HS-5 (cell line): ENCODE data around the gene IFITM10.
A peak's percentile ranks its signal among the peaks of the same experiment; 100 is the strongest.

Source experiments
- DNase-seq: peaks from one replicate; pipeline ENCODE4 v3.0.0-alpha.2; 2012; ENCODE audit warnings: low read depth

IFITM10 gene

GRCh38 chr11:1707751-1708150 lies 42.6 kb downstream of the IFITM10 start:
- no peak for DNase-seq

GRCh38 chr11:1706634-1707400 lies 43.6 kb downstream of the IFITM10 start:
- no peak for DNase-seq

DNA sequence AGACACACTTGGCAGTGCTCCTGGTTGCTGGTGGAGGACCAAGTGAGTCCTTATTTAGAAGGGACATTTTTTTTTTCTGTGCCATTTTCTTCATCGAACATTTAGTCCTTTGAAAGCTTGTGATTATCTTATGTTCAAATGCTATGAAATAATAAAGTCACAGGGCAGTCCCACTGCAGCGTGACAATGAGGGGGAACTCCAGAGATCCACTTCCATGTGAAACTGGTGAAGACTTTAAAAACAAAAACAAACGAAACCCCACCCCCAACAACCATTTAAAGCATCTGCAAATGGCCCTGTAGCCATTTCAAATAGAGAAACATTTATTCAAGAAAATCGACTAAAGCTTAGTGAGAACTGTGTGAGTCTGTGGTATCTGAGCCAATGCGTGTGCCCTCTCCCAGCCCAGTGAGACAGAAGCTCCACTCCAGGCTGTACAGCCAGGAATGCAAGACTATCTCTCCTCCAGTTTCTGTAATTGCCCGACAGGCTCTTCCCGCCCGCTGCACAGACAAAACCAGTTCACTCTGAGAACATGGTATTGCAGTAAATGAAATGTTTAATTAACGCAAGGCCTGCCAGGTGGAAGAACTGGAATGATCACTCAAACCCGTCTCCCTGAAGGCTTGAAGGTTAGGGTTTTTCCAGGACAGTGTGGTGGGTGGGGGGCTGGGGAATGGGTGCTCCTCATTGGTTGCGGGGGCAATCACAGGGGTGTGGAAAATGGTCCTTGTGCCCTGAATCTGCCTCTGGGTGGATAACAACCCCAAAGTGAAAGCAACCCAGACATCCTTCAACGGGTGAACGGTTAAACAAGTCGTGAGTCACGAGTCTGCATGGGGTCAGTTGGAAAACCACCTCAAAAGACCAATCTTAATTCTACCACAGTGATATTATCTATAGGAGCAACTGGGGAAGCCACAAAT lies 45.0 kb downstream of the IFITM10 start:
- DNase-seq = no peak

DNA sequence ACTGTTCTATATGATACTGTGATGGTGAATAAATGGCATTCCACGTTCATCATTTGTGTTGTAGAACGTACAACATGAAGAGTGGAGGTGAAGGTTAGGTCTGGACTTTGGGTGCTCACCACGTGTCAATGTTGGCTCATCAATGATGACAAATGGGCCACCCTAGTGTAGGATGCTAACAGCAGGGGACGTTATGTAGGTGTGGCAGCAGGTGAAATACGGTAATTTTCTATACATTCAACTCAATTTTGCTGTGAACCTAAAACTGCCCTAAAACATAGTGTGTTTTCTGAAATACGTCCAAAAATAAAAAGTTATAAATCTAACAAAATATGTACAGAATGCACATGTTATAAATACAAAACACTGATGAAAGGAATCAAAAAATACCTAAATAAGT lies 47.2 kb downstream of the IFITM10 start:
- DNase-seq = no peak

DNA sequence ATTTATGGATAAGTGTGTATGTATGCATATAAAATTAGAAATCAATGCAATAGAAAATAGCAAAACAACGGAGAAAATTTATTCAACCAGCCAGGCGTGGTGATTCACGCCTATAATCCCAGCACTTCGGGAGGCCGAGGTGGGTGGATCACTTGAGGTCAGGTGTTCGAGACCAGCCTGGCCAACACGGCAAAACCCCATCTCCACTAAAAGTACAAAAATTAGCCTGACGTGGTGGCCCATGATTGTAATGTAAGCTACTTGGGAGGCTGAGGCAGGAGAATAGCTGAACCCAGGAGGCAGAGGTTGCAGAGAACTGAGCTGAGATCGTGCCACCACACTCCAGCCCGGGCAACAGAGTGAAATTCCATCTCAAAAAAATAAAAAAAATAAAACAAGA lies 47.9 kb downstream of the IFITM10 start:
- no peak for DNase-seq

GRCh38 chr11:1701091-1701807 lies 49.1 kb downstream of the IFITM10 start:
- no peak for DNase-seq

- no peak for DNase-seq
Observed at GRCh38 chr11:1699771-1700170, 50.6 kb downstream of the IFITM10 start.

DNA sequence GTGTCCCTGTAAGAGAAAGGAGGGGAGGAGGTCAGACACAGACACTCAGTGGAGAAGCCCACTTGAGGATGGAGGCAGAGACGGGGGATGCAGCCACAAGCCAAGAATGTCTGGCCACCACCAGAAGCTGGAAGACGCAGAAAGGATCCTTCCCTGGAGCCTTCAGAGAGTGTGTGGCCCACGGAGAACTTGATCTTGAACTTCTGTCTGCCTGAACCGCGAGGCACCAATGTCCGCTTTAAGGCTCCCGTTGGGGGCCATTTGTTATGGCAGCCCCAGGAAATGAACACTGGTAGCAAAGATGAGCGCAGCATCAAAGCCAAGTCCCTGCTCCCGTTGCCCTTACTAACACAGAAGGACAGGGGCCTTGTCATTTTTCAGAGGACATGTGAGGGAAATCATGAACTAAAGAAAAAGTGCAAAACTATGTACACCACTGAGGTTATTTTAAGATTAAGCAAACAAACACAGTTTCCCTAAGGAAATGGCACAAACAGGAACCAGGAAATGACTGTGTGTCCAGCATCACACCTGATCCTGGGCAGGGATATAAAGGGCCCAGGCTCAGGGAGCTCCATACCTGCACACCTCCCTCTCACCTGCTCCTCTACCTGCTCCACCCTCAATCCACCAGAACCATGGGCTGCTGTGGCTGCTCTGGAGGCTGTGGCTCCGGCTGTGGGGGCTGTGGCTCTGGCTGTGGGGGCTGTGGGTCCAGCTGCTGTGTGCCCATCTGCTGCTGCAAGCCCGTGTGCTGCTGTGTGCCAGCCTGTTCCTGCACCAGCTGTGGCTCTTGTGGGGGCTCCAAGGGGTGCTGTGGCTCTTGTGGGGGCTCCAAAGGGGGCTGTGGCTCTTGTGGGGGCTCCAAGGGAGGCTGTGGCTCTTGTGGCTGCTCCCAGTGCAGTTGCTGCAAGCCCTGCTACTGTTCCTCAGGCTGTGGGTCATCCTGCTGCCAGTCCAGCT lies 53.5 kb downstream of the IFITM10 start, which contains the start of gene KRTAP5-6:
Gene KRTAP5-6 (plus strand): TSS at position 588 of the 963 bp plus-strand sequence. CDS start 51 bp downstream, at position 639.
- no peak for DNase-seq

DNA sequence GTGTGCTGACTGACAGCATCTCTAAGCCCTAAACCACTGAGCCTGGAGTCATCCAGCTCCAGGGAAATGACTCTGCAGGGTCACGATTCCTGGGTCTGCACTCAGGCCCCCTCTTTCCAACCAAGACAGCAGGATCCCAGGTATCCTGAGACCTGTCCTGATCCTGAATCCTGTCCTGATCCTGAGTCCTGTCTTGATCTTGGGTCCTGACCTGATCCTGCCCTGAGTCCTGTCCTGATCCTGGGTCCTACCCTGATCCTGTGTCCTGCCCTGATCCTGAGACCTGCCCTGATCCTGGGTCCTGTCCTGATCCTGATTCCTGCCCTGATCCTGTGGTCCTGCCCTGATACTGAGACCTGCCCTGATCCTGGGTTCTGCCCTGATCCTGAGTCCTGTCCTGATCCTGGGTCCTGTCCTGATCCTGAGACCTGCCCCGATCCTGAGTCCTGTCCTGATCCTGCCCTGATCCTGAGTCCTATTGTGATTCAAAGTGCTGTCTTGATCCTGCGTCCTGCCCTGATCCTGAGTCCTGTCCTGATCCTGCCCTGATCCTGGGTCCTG lies 54.8 kb downstream of the IFITM10 start:
- DNase-seq = no peak

DNA sequence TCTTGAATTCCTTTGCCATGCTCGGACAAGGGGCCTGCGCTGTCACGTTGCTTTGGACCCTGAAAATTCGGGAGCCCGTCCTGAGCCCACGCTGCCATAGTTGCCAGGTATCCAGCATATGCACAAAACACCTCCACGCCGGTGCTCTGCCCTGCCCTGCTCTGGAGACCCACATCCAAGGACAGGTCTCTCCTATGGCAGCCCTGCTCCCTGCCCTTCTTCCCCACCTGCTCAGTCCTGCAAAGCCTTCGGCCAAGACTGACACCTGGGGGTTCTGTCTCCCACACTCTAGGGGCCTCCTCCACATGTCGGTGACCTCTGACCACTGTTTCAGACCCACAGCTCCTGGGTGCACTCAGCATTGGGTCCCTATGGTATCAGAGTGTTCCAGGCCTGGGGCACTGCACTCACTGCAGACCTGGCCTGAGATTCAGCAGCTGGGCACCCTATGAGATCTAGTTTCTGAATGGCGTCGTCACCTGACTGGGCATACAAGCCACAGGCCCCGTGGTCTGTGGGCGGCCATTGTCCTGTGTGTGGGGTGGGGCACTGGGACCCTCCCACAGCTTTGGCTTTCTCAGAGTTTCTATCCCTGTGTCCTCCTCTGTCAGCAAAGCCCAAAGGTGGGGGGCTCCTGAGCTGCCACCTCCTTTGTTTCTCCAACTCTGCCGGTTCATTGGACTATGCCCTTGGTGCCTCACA lies 55.4 kb downstream of the IFITM10 start:
- DNase-seq = no peak

- peak; percentile 19 for DNase-seq
Observed at GRCh38 chr11:1694064-1694845, 56.1 kb downstream of the IFITM10 start.

- peak; percentile 22 for DNase-seq
Observed at GRCh38 chr11:1693327-1694063, 56.9 kb downstream of the IFITM10 start.

- no peak for DNase-seq
Observed at GRCh38 chr11:1692708-1693326, 57.6 kb downstream of the IFITM10 start.

DNA sequence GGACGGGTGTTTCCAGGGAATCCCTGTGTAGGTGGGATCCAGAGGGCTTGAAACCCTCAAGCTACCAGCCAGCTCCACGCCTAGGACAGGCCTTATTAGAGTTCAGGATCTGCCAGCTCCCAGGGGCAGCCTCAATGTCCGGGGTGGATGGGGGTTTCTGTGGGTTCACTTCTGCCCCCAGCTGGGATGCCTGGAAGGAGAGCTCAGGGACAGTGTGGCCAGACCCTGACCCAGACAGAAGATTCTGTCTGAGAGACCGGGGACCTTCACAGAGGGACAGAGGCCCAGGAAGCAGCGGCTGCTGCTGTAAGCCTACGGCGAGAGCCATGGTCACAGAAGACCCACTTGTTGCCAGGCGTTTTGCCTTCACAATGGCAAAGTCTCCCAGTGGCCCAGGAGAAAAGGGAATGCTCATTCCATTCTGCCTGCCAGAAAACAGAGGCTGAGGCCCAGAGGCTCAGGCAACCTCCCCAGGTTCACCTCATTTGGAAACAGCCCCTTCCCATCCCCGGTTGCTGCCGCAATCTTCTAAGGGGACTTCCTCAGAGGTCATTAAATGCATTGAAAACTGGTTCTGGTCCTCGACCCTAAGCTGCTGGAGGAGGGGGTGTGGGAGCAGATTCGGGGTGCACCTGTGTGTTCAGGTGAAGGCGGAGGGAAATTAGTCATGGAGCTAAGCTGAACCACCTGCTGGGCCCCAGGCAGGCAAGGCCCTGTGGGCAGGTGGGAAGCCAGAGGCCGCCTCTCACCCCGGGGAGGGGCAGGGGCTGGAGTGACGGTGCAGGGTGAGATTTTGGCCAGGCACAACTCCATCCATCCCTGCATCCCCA lies 58.3 kb downstream of the IFITM10 start:
- DNase-seq = no peak

DNA sequence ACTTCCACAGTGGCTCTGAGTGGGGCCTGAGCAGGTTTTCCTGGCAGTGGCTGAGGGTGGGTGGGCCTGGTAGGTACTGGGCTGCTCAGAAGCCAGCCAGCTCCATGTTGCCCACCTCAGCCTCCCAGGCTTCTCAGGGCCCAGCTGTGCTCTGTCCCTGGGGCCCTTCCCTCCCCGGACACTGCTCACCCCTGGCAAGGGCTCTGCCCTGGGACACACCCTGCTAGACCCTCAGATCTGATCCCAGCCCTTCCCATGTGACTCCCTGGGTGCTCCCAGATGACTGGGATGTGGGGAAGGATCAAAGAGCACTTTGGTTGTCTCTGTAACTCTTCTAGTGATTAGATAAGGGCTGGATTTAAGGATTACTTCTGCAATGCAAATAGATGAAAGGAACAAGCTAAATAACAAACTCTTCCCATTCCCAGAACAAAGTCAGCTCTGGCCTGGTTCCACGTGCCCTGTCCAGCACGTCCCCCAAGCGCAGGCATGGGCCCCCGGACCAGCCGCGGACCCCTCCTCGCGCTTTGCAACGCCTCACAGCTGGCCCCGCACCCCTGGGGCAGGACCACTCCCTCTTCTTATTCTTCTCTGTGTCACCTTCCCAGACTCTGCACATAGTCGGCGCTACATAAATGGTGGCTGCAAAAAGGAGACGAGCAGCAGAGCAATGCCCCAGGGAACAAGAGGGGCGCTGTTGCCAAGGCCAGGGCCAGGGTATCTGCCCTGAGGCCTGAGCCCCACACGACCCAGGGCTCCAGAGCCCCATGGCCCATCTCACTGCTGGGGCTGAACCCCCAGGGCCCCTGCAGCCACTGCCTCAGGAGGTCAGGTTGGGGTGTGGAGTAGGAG lies 59.1 kb downstream of the IFITM10 start:
- no peak for DNase-seq
